ENCODE results near the gene LRRC28.

DNA sequence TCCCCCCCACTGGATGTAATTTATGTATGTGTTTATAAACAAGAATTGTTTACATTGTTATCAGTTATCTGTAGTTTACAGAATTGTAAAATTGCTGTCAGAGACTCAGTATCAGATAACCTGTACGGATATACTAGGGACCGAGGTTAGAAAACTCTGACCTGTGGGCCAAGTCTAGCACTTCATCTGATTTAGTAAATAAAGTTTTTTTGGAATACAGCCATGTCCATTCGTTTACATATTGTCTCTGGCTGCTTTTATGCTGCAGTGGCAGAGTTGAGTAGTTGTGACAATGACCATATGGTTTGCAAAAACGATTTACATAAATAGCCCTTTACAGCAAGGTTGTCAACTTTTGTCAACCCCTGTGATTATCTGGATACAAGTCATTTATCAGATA lies 52.6 kb downstream of the LRRC28 start:
- TF ChIP-seq GATA2 (IDR thresholded peaks at IDR 0.05; ENCODE audit: low read depth, low read length) (no peak), GATA3 (IDR thresholded peaks at IDR 0.05; ENCODE audit: low read depth, low read length) (no peak)

Measured in SH-SY5Y (cell line).